NB4 (cell line): ENCODE results near the gene FGF14.

Experiments used
- CTCF ChIP-seq: IDR thresholded peaks from one replicate; pipeline ENCODE4 v1.5.1; 2012; ENCODE audit warnings: low read depth, low read length
- POLR2A ChIP-seq: IDR thresholded peaks from 2 replicates; pipeline ENCODE4 v1.6.1; 2011; ENCODE audit warnings: mild to moderate bottlenecking; ENCODE audit not compliant: insufficient read length; ENCODE audit errors: extremely low read depth
- TF ChIP-seq, protein P1 (sequence below): IDR thresholded peaks from 2 replicates; pipeline ENCODE4 v1.6.1; 2011; ENCODE audit warnings: low read depth, low read length

DNA sequence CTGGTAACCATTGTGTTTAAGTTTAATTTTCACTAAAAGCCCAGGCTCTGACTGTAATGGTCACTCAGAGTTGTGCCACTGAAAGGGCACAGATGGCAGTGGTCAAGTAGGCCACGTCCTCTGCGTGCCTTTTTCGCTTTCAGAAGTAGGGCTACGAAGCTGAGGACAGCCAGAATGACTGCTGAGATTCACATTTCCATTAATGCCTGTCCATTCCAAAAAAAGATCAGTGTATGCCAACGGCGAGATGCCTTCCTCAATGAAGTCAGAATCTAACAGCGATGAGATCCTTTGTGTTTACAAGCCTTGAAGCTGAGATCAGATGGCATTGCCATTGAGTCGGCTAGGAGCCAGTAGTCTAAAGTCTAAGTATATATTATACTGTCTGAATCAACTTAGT lies 311.3 kb downstream of the FGF14 start:
- TF ChIP-seq CTCF (no peak), POLR2A (no peak)
- TF ChIP-seq, protein P1, sequence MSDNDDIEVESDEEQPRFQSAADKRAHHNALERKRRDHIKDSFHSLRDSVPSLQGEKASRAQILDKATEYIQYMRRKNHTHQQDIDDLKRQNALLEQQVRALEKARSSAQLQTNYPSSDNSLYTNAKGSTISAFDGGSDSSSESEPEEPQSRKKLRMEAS: no peak
